EL (cell line): ENCODE measurements around the gene IQSEC1.

Experiments
- DNase-seq: peaks from one replicate; pipeline ENCODE4 v3.0.0-alpha.2; 2016

Gene IQSEC1

DNA sequence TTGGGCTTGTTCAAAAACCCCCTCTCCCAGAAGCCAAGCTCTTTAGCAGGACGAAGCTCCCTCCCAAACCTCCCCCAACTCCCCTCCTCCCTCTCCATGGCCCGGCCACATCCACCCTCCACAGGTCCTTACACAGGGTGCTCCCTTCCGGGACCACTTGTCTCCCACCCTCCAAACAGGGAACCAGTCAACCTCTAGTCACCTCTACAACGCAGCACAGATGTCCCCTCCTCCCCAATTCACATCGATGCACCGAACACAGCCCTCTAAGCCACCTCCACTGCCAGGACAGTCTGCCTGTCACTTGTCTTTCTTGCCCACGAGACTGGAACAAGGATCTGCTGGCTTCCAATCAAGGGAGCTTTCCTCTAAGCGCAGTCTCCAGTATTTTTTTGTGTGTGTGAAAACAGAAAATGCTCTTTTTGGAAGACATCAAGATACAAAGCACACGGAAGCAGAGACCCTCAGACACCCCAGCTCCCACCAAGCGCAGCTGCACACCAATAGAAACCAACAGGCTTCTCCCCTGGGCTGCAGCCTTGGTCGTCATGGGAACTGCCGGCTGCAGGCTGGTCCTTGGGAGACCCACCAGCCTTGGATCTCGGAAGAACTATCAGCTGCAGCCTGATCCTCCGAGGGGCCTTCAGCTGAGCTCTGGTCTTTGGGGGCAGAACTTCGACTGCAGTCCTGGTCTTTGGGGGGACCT is 26.5 kb downstream of the IQSEC1 start:
- no peak for DNase-seq

DNA sequence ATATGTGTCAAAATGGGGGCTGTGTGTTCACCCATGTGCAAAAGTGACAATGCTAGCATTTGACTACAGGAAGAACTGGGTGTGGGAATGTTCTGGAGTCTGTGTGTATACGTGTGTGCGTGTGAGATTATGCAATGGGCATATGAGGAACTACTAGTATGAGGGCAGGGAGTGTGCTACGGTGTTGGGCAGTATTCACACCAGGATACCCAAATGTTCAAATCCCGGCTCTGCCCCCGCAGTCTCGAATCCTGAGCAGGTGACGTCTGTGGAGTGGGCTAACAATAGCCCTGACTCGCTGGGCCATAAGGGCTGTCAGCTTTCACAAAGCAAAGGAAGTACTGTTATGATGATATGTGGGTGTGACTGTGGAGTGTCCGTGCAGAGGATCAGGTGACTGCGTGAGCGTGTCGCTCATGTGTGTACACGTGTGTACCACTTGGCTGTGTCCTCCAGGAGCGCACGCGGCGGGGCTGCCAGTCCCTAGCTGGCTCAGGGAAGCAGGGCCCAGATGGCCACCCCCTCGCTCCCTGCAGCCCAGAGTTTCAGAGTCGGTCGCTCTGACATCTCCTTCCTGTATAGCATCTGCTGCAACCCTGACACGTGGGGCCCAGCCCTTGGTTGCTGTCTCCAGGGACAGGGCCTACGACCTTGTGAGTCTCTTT is 27.2 kb downstream of the IQSEC1 start:
- no peak for DNase-seq

- DNase-seq: no peak
Observed at GRCh38 chr3:13045241-13045903, 27.9 kb downstream of the IQSEC1 start.

DNA sequence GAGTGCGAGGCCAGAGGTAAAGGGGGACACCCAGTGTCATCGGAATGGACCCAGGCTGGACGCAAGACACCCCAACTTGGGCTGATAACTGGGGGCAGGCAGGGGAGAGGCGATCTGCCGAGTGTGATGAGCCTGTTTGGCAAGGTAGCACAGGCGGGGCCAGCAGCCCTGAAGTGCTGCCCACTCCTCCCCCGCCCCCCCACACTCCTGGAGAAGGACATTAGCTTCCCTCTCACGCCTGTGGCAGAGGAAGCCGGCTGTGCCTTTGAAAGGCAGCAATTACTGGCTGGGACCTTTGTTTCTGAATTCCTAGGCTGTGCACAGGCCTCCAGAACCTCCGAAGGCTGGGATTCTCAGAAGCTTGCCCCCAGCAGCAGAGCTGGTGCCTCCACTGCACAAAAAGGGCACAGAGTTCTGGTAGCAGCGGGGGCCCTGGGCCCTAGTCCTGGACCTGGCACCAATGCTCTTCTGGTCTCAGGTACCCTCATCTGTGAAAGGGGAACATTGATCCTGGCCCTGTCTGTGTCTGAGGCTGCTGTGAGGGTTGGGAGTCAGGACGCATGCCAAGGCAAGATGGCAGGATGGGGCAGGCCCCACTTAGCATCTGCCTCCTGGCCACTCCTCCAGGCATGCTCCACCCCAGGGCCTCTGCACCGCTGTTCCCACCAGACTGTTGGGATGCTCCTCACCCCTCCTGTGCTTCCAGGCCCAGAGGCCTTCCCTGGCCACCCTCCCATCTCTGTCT is 28.6 kb downstream of the IQSEC1 start:
- DNase-seq: no peak

DNA sequence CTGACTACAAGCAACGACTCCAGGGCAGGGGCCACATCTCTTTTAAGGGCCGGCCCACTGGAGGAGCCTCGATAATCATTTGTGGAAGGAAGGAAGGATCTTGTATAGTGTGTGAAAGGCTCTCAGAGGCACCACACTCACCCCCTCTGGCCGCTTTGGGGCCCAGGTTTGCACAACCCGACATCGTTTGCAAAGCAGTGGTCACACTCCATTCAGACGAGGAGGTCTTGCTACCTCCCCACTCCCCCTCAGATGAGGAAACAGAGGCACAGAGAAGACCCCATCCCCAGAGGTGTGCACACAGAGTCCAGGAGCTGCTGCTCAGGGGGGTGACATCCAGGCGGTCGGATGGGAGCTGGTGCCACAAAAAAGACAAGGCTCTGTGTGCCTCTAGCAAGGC is 29.6 kb downstream of the IQSEC1 start:
- no peak for DNase-seq

GRCh38 chr3:13042715-13043271 is 30.4 kb downstream of the IQSEC1 start:
- DNase-seq: no peak

GRCh38 chr3:13042127-13042701 is 31.0 kb downstream of the IQSEC1 start:
- no peak for DNase-seq

DNA sequence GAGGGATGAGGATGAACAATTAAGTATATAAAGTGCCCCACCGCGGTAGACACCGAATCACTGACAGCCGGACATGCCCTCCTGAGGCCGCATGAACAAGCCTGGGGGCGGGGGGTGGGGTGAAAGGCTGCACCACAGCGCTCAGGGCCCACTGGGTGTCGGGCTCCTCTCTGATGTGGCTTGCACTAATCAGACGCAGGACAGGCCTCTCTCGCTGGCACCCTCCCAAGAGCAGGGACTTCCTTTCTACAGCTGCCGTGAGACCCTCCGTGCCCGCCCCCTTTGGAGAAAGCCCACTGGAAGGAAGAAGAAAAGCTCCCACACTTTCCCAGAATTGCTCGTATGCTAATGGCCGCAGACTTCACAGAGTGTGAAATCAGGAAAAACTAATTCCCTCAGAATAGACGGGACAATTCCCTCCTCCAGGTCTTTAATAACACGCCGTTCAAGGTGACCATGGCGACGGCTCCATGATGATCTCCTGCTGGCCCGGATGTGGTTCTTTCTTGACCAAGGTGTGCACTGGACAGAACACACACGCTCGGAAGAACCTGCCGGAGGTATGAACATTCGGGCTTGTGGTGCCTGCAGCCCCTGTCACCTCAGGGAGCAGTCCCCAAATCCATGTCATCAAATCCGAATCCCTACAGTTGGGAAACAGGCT is 32.0 kb downstream of the IQSEC1 start:
- no peak for DNase-seq

- DNase-seq: no peak
Observed at GRCh38 chr3:13040361-13041074, 32.7 kb downstream of the IQSEC1 start.

GRCh38 chr3:13039213-13039896 is 33.9 kb downstream of the IQSEC1 start:
- no peak for DNase-seq

- no peak for DNase-seq
Observed at GRCh38 chr3:13037458-13038117, 35.6 kb downstream of the IQSEC1 start.

DNA sequence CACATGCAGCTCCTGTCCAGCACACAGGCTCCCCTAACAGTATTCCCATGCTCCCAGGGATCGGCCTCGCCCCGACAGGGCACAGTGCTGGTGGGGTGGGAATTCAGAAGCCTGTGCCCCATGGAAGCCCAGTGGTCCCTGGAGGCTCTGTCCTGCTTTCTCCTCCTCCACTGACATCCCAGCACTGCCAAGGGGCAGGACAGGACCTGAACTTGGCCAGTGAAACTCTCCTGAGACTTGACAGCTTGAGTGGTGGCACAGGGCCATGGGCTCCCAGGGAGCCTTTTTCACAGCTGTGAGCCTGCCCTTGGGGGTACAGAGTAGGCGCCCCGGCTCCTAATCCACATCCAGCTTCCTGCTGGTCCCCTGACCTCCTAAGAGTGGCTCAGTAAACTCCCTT is 38.4 kb downstream of the IQSEC1 start:
- no peak for DNase-seq

GRCh38 chr3:13034109-13034800 is 39.0 kb downstream of the IQSEC1 start:
- DNase-seq: no peak

DNA sequence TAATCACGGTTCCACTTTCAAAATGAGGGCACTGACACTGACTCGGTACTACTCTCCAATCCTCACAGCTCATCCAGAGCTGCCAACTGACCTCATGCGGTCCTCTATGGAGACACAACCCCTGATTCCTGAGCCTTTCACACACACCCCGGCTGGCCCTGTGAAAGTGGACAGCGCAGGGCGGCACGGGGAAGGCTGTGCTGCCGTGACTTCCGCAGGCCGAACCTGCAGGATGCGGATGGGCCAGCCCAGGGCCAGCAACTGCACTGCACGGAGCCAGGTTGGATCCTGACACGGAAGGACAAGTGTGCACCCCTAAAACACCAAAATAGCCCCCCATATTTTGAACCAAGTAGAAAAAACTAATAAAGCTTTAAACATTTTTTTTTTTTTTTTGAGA is 41.0 kb downstream of the IQSEC1 start:
- DNase-seq: no peak

- no peak for DNase-seq
Observed at GRCh38 chr3:13031621-13032020, 41.6 kb downstream of the IQSEC1 start.

DNA sequence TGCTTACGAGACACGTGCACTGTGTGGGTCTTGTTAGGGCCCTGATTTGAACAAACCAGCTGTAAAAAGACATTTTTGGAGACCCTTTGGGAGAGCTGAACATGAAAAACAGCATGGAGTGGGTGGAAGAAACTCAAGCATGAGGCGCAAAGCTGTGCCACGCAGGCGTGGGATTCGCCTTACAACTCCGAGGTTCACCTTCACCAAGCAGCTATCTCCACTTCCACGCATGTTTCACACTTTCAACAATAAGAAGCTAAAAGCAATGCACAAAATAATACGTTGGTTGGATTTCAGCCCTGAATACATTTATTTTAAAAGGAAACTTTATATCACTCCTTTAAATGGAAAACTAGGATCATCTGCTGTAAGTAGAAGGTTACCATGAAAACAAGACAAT is 42.5 kb downstream of the IQSEC1 start:
- DNase-seq: no peak

DNA sequence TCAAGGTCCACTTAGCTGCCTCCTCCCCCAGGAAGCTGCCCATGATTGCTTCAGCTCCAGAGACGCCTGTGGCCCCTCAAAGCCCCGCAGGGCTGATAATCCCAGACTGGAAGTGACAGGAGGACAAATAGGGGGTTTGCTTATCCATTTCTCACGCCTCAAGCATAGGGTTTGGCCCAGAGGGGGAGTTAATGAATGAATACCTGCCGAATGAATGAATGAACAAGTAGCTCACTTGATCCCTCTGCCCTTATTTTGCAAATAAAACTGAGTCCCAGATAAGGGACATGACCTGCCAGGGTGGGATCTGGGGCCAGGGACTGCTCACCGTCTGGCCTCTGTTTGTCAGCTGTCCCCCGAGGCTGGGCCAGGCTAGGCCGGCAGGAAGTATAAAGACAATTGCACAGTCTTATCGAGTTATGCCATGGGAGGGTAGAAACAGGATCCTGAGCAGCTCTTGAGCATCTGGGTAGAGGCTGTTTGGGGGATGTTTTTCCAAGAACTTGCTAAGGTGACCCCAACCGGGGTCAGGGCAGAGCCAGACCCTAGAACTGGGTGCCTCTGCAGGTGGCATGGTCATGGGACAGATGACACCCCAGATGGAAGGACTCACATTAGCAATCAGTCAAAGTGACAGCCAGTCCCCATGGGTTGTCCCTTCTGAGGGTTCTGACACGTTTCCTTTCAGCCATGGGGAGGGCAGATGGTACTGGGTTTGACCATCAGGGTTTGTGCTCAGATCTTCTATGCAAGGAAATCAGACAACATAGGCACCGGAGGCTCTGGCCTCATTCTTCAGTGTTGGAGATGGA is 45.0 kb downstream of the IQSEC1 start:
- DNase-seq: no peak

- no peak for DNase-seq
Observed at GRCh38 chr3:13027154-13027553, 46.1 kb downstream of the IQSEC1 start.

- no peak for DNase-seq
Observed at GRCh38 chr3:13026534-13026933, 46.7 kb downstream of the IQSEC1 start.
